ENCODE results near the gene CHIA. TPM values are rescaled to one million over a fixed set of nuclear protein-coding genes. Genes with fewer than 3 reads are reported as not detected.

CHIA gene
- total RNA-seq, 1 experiment from 2014 or later, result not detected

DNA sequence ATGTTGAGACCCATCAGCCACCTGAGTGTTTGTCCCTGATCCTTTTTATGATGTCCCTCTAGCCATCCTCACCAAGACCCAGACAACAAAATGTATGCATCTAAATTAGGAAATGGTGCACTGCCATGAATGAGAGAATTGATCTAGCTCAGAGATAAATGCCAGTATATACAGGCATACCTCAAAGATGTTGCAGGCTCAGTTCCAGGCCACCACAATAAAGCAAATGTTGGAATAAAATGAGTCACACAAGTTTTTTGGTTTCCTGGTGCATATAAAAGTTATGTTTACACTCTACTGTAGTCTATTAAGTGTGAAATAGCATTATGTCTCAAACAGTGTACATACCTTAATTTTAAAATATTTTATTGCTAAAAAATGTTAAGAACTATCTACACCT is 63.9 kb downstream of the CHIA start:
- H3K36me3 Mint-ChIP-seq (ENCODE audit: insufficient read depth in 1 of 3, low read depth in 3 of 3), result no peaks in the 10 kb centered on the region; a peak in 2 of 7 replicates
- no peak for DNase-seq
- Histone ChIP-seq H3K4ac (ENCODE audit: low read depth, low read length) (no peak overlapping the region), H2AFZ (ENCODE audit: low read length) (no peak overlapping the region), H3K79me2 (ENCODE audit: insufficient read depth, low read length) (no peaks in the 10 kb centered on the region), H3K9ac (ENCODE audit: extremely low read depth, insufficient read length, low read length) (no peak overlapping the region), H3K9me3 (ENCODE audit: control insufficient read depth, low read depth, low read length) (no peaks in the 10 kb centered on the region), H3K23me2 (ENCODE audit: insufficient read length, low read depth, low read length, poor library complexity, severe bottlenecking) (no peaks in the 10 kb centered on the region), H2BK5ac (ENCODE audit: insufficient read length, low read length) (no peak overlapping the region), H3K4me2 (ENCODE audit: insufficient read depth, insufficient read length, low read length) (no peak overlapping the region), H4K5ac (ENCODE audit: insufficient read length, low read depth, low read length) (no peak overlapping the region), H3K23ac (ENCODE audit: insufficient read length, low read depth, low read length) (no peak overlapping the region), H3K14ac (ENCODE audit: insufficient read depth, low read length) (no peak overlapping the region), H3K79me1 (ENCODE audit: insufficient read depth, low read depth, low read length, poor library complexity, severe bottlenecking) (no peaks in the 10 kb centered on the region), H3K4me1 (ENCODE audit: insufficient read depth, low read length) (no peaks in the 10 kb centered on the region; the same call in 1 of the 2 replicates), H2AK5ac (ENCODE audit: insufficient read length, low read length) (no peak overlapping the region), H3T11ph (ENCODE audit: low read length) (no peak overlapping the region), H4K8ac (replicated peaks; ENCODE audit: insufficient read length, low read depth, low read length) (no peak overlapping the region), H3K18ac (ENCODE audit: insufficient read length, low read depth, low read length) (no peak overlapping the region), H4K20me1 (ENCODE audit: control insufficient read depth, insufficient read depth, insufficient read length) (no peaks in the 10 kb centered on the region), H3K27ac (ENCODE audit: insufficient read length, low read depth, low read length) (no peak overlapping the region), H3K27me3 (ENCODE audit: insufficient read depth, low read length) (no peaks in the 10 kb centered on the region), H4K91ac (ENCODE audit: insufficient read length, low read depth, low read length) (no peak overlapping the region), H2BK120ac (ENCODE audit: low read depth, low read length, poor library complexity, severe bottlenecking) (no peak overlapping the region), H2BK15ac (ENCODE audit: low read depth, low read length) (no peak overlapping the region), H2BK12ac (ENCODE audit: insufficient read length, low read depth, low read length) (no peak overlapping the region), H3K56ac (ENCODE audit: insufficient read length, low read depth, low read length) (no peak overlapping the region), H2BK20ac (ENCODE audit: low read depth, low read length, poor library complexity, severe bottlenecking) (no peak overlapping the region)
- no peak overlapping the region; a peak in 2 of 7 replicates for H3K27ac Mint-ChIP-seq
- no peak for TF ChIP-seq CTCF (conservative IDR thresholded peaks at IDR 0.05)
- no peak overlapping the region for H3K4me3 Mint-ChIP-seq
- no peaks in the 10 kb centered on the region for H3K27me3 Mint-ChIP-seq (ENCODE audit: low read depth)
- H3K9me3 Mint-ChIP-seq, result no peaks in the 10 kb centered on the region
- H3K4me1 Mint-ChIP-seq, result peaks cover 4 to 11% of the 10 kb centered on the region in 2 experiments

All from H9 (cell line).